Measurements from ENCODE around the gene LRRC37B. TPM values are rescaled to one million over a fixed set of nuclear protein-coding genes. Genes with fewer than 3 reads are reported as not detected.

The LRRC37B gene
- 6.9 and 9.0 TPM in 2 replicates for total RNA-seq

GRCh38 chr17:32006957-32007462, at the start of gene LRRC37B:
LRRC37B (plus strand) TSS chr17:32007383; CDS start chr17:32021393, 14,010 bp downstream.

Other genes with a start within 250 kb of the LRRC37B start
- 100.0 and 103 TPM in 2 replicates for gene COPRS, start 148.1 kb upstream of the LRRC37B start, total RNA-seq
- gene UTP6, start 105.7 kb upstream of the LRRC37B start, total RNA-seq, result 24.2 and 29.8 TPM in 2 replicates
- 8.4 and 9.7 TPM in 2 replicates for gene SUZ12, start 70.4 kb upstream of the LRRC37B start, total RNA-seq
- 22.2 and 32.6 TPM in 2 replicates for gene RHOT1, start 135.1 kb downstream of the LRRC37B start, total RNA-seq